GM12878 (cell line): ENCODE measurements around the gene NANOS1. TPM values are rescaled to one million over a fixed set of nuclear protein-coding genes. Genes with fewer than 3 reads are reported as not detected.

Experiments
- ATAC-seq: fragments of 200-7000 bp; cut with Tn5 transposase; 3 replicates; pipeline ENCODE4 v1.9.1; 2020; ENCODE audit warnings: mild to moderate bottlenecking, moderate library complexity
- BruUV-seq: library from RNA; stranded (reverse); fragments of 400-500 nt; replicated peaks from 2 replicates; lab custom pipeline; 2021; lab: Mats Ljungman, UMichigan
- CTCF ChIA-PET: fragments of 300-600 bp; sonication (Branson Sonifier 250); formaldehyde crosslinking; extraction: SDS; loops from one replicate; lab custom pipeline; 2021; ENCODE audit warnings: inconsistent platforms; lab: Yijun Ruan, JAX
- POLR2A ChIA-PET: fragments of 350-600 bp; formaldehyde crosslinking; extraction: SDS; loops from one replicate; lab custom pipeline; 2021; ENCODE audit warnings: inconsistent platforms; lab: Charles Lee
- RAD21 ChIA-PET: fragments of 300-600 bp; sonication (Branson Sonifier 250); formaldehyde crosslinking; loops from one replicate; lab custom pipeline; 2023; ENCODE audit warnings: antibody characterized with exemption; ENCODE audit not compliant: unreplicated experiment; lab: Charles Lee
- SMC1A ChIA-PET: fragments of 300-600 bp; sonication (Branson Sonifier 250); formaldehyde crosslinking; loops from one replicate; lab custom pipeline; 2023; ENCODE audit not compliant: unreplicated experiment, uncharacterized antibody; lab: Charles Lee
- DNase-seq: peaks from one replicate; pipeline ENCODE4 v3.0.0-alpha.2; 2011; ENCODE audit warnings: low read depth, low spot score
- FAIRE-seq: peaks from 3 replicates; lab custom pipeline; 2011; peaks lifted over from hg19 to GRCh38; lab: Jason Lieb, UNC
- H2AFZ ChIP-seq: 2 replicates; pipeline ENCODE4 v1.6.0; 2011; ENCODE audit warnings: low read depth, low read length, control low read depth; ENCODE audit not compliant: control insufficient read depth
- H3K27ac ChIP-seq: 2 replicates; pipeline ENCODE4 v1.5.1; 2011; ENCODE audit warnings: control low read depth; ENCODE audit not compliant: control insufficient read depth, insufficient read depth
- H3K27me3 ChIP-seq, 2 experiments: replicated peaks in 1 of 2; 2 replicates each; pipeline versions ENCODE4 v1.6.0 to v1.6.1; 2011; ENCODE audit warnings: low read length in 1 of 2; ENCODE audit not compliant: control insufficient read depth in 2 of 2, insufficient read depth in 2 of 2
- H3K36me3 ChIP-seq, 2 experiments: 2 replicates each; pipeline ENCODE4 v1.5.1; 2011; ENCODE audit warnings: low read length in 1 of 2; ENCODE audit not compliant: control insufficient read depth in 2 of 2, insufficient read depth in 2 of 2
- H3K4me1 ChIP-seq: 2 replicates; pipeline ENCODE4 v1.6.1; 2011; ENCODE audit warnings: mild to moderate bottlenecking, low read length, moderate library complexity, mixed read lengths; ENCODE audit not compliant: control insufficient read depth, insufficient read depth
- H3K4me2 ChIP-seq: 2 replicates; pipeline ENCODE4 v1.6.0; 2011; ENCODE audit warnings: control low read depth; ENCODE audit not compliant: control insufficient read depth, insufficient read depth
- H3K4me3 ChIP-seq: fragments of 200-600 bp; sonication (generic); 2 replicates; pipeline ENCODE4 v1.5.1; 2016
- H3K79me2 ChIP-seq: 2 replicates; pipeline ENCODE4 v1.6.0; 2011; ENCODE audit warnings: low read length; ENCODE audit not compliant: control insufficient read depth, insufficient read depth
- H3K9ac ChIP-seq: 2 replicates; pipeline ENCODE4 v1.8.0; 2011; ENCODE audit warnings: low read length, control low read depth, mixed read lengths; ENCODE audit not compliant: control insufficient read depth, insufficient read depth
- H3K9me3 ChIP-seq: replicated peaks from 3 replicates; pipeline ENCODE4 v1.5.1; 2011; ENCODE audit warnings: mild to moderate bottlenecking, low read length; ENCODE audit not compliant: control insufficient read depth, insufficient read depth
- H4K20me1 ChIP-seq: 2 replicates; pipeline ENCODE4 v1.6.0; 2011; ENCODE audit not compliant: control insufficient read depth, insufficient read depth
- BHLHE40 ChIP-seq, 2 experiments: fragments of 450-650 bp in 1 of 2; IDR thresholded peaks; 2 replicates each; pipeline ENCODE4 v1.6.1; 2011 to 2017; ENCODE audit warnings: low read depth in 2 of 2, borderline replicate concordance in 1 of 2, improper control_type of control experiment in 1 of 2, low read length in 1 of 2, mild to moderate bottlenecking in 1 of 2
- CBFB ChIP-seq: IDR thresholded peaks from 2 replicates; pipeline ENCODE4 v1.6.1; 2016; ENCODE audit warnings: antibody characterized with exemption, low read depth
- CREB1 ChIP-seq: IDR thresholded peaks from 2 replicates; pipeline ENCODE4 v1.6.1; 2012; ENCODE audit warnings: low read depth, mild to moderate bottlenecking, inconsistent platforms
- KDM1A ChIP-seq: fragments of 200-600 bp; sonication (generic); IDR thresholded peaks from 2 replicates; pipeline ENCODE4 v1.6.1; 2016; ENCODE audit warnings: borderline replicate concordance
- KLF5 ChIP-seq: fragments of 450-650 bp; IDR thresholded peaks from 2 replicates; pipeline ENCODE4 v1.6.1; 2014; ENCODE audit warnings: mild to moderate bottlenecking; ENCODE audit not compliant: partially characterized antibody
- MAX ChIP-seq: IDR thresholded peaks from 2 replicates; pipeline ENCODE4 v1.6.1; 2012; ENCODE audit warnings: low read depth, low read length, improper control_type of control experiment
- MLLT1 ChIP-seq: fragments of 450-650 bp; IDR thresholded peaks from 2 replicates; pipeline ENCODE4 v1.6.1; 2016; ENCODE audit warnings: mild to moderate bottlenecking
- NFYA ChIP-seq: IDR thresholded peaks from 2 replicates; pipeline ENCODE4 v1.6.1; 2011; ENCODE audit warnings: low read depth, mild to moderate bottlenecking, low read length, improper control_type of control experiment, borderline replicate concordance
- SMAD1 ChIP-seq: fragments of 450-650 bp; IDR thresholded peaks from 2 replicates; pipeline ENCODE4 v1.6.1; 2018; ENCODE audit warnings: mild to moderate bottlenecking, low read depth; ENCODE audit not compliant: partially characterized antibody
- SPI1 ChIP-seq: IDR thresholded peaks from 2 replicates; pipeline ENCODE4 v1.6.1; 2011; ENCODE audit warnings: low read depth, mild to moderate bottlenecking, low read length, moderate library complexity, borderline replicate concordance; ENCODE audit not compliant: insufficient read depth
- STAT3 ChIP-seq: IDR thresholded peaks from 2 replicates; pipeline ENCODE4 v1.6.1; 2011; ENCODE audit warnings: low read depth, low read length, improper control_type of control experiment
- SUZ12 ChIP-seq: fragments of 200-600 bp; sonication (generic); IDR thresholded peaks from one replicate; pipeline ENCODE4 v1.6.1; 2018; ENCODE audit warnings: antibody characterized with exemption, mild to moderate bottlenecking; ENCODE audit not compliant: unreplicated experiment
- YBX1 ChIP-seq: fragments of 450-650 bp; IDR thresholded peaks from 2 replicates; pipeline ENCODE4 v1.6.1; 2016; ENCODE audit warnings: antibody characterized with exemption
- WGBS: methylation state at CpG from one replicate; pipeline ENCODE4 v1.1.6; 2016; ENCODE audit warnings: low lambda C conversion rate; ENCODE audit not compliant: insufficient replicate concordance, insufficient coverage; ENCODE audit errors: missing lambda C conversion rate; 5-methylcytosine and 5-hydroxymethylcytosine counted together
- in situ Hi-C: fragments of 300-500 bp; cut with MboI; formaldehyde crosslinking; loops from 9 replicates; pipeline ENCODE4 v1.14.3; 2018; ENCODE audit warnings: mixed read lengths
- intact Hi-C: fragments of 100-400 bp; cut with micrococcal nuclease; formaldehyde crosslinking; loops from one replicate; pipeline ENCODE4 v1.14.2; 2022; ENCODE audit not compliant: unreplicated experiment
- polyA plus RNA-seq, 11 experiments: library from polyadenylated mRNA; depleted of rRNA in 4 of 11; unstranded in 6 of 11; stranded (reverse) in 5 of 11; fragments of >200 nt; fragmentation: Nextera tagmentation in 4 of 11; fragmentation: Illumina TruSeq in 1 of 11; extraction: Ambion mirVana in 4 of 11; extraction: Trizol in 1 of 11; gene quantifications; 1 replicate in 1 of 11; 2 replicates in 10 of 11; pipeline versions ENCODE4 v1.2.1 to v1.2.3, GENCODE V29; 2011 to 2016; ENCODE audit warnings: inconsistent platforms in 2 of 11, missing spikeins in 2 of 11, low read depth in 1 of 11
- total RNA-seq, 4 experiments: library from RNA; depleted of rRNA in 3 of 4; stranded (reverse); fragments of >200 nt in 3 of 4; fragmentation: Illumina TruSeq in 1 of 4; extraction: Trizol in 1 of 4; gene quantifications; 2 replicates each; pipeline versions ENCODE4 v1.2.1 to v1.2.3, GENCODE V29; 2013 to 2021
- TF ChIP-seq, protein P1 (sequence below): fragments of 450-650 bp; IDR thresholded peaks from 2 replicates; pipeline ENCODE4 v1.6.1; 2016; ENCODE audit warnings: mild to moderate bottlenecking, moderate library complexity, borderline replicate concordance

The NANOS1 gene
- total and polyA plus RNA-seq, 10 of the 15 experiments (the other 5 are each of a cell fraction or from before 2014, with no cell fraction given) = 0.03 to 0.55 (median 0.28) TPM; not detected in 2

DNA sequence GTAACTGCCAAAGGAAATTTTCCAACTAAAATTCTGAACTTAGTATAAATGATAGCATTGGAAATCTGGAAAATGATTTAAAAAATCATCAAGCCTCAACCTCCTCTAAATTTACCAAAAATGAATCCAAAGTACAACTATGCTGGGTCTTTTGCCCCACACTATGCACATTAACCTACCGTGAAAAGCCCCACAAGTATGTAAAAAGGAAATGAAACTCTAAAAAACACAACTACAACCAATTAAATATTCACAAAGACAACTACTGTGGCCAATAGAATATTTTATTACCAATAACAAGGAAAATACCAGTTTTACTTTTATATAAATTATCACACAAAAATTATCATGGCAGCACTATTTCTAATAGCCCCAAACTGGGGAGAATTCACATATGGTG, 31.8 kb downstream of the NANOS1 start (continued):
- TF ChIP-seq STAT3 (no peak), SPI1 (peak; percentile 74; the same call in 1 of the 2 replicates), KLF5 (no peak), SMAD1 (no peak)

GRCh38 chr10:119061926-119062325, 32.4 kb downstream of the NANOS1 start:
- no peak overlapping the region for H3K9ac ChIP-seq
- 74% methylated on average over 2 of the region's 2 CpGs for WGBS
- no peaks in the 10 kb centered on the region for H3K9me3 ChIP-seq
- ATAC-seq (peak; percentile 14), DNase-seq (no peak), FAIRE-seq (peak; percentile 72)
- H3K27ac ChIP-seq = no peak overlapping the region
- H4K20me1 ChIP-seq = peaks cover 2% of the 10 kb centered on the region; the same call in 1 of the 2 replicates
- H3K4me1 ChIP-seq = peaks cover 7% of the 10 kb centered on the region; the same call in 1 of the 2 replicates
- POLR2A ChIA-PET = no interaction called here
- in situ Hi-C loops (no loop called here), intact Hi-C loops (no loop called here)
- H3K4me2 ChIP-seq = peak overlapping the region; percentile 11
- SMC1A ChIA-PET = interaction anchor here (0.9 to 1.7 kb wide), 3 partner anchors 8 to 103 kb away, joined by 3 to 4 read pairs (median 3); no protein-coding TSS in a partner anchor
- no TSS peak for BruUV-seq
- no peaks in the 10 kb centered on the region for H3K27me3 ChIP-seq
- CTCF ChIA-PET = interaction anchor here (0.5 kb wide), 1 partner anchor 744 kb away, joined by 3 read pairs; no protein-coding TSS in a partner anchor
- peaks cover 18 to 63% of the 10 kb centered on the region in 2 experiments for H3K36me3 ChIP-seq
- H2AFZ ChIP-seq = no peak overlapping the region
- peaks cover 22% of the 10 kb centered on the region for H3K79me2 ChIP-seq
- RAD21 ChIA-PET = interaction anchor here (2.1 kb wide), 1 partner anchor 137 kb away, joined by 5 read pairs; no protein-coding TSS in a partner anchor
- H3K4me3 ChIP-seq = no peak overlapping the region
- TF ChIP-seq KDM1A = no peak
- TF ChIP-seq, protein P1, sequence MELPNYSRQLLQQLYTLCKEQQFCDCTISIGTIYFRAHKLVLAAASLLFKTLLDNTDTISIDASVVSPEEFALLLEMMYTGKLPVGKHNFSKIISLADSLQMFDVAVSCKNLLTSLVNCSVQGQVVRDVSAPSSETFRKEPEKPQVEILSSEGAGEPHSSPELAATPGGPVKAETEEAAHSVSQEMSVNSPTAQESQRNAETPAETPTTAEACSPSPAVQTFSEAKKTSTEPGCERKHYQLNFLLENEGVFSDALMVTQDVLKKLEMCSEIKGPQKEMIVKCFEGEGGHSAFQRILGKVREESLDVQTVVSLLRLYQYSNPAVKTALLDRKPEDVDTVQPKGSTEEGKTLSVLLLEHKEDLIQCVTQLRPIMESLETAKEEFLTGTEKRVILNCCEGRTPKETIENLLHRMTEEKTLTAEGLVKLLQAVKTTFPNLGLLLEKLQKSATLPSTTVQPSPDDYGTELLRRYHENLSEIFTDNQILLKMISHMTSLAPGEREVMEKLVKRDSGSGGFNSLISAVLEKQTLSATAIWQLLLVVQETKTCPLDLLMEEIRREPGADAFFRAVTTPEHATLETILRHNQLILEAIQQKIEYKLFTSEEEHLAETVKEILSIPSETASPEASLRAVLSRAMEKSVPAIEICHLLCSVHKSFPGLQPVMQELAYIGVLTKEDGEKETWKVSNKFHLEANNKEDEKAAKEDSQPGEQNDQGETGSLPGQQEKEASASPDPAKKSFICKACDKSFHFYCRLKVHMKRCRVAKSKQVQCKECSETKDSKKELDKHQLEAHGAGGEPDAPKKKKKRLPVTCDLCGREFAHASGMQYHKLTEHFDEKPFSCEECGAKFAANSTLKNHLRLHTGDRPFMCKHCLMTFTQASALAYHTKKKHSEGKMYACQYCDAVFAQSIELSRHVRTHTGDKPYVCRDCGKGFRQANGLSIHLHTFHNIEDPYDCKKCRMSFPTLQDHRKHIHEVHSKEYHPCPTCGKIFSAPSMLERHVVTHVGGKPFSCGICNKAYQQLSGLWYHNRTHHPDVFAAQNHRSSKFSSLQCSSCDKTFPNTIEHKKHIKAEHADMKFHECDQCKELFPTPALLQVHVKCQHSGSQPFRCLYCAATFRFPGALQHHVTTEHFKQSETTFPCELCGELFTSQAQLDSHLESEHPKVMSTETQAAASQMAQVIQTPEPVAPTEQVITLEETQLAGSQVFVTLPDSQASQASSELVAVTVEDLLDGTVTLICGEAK = no peak
- no peak for TF ChIP-seq NFYA
- TF ChIP-seq SUZ12 = no peak
- no peak for TF ChIP-seq CBFB
- TF ChIP-seq YBX1 = no peak
- no peak for TF ChIP-seq MAX
- no peak for TF ChIP-seq CREB1
- TF ChIP-seq BHLHE40 (IDR thresholded peaks at IDR 0.05; ENCODE audit: borderline replicate concordance in 1 of 2, low read depth in 2 of 2, low read length in 1 of 2) = no peak
- no peak for TF ChIP-seq STAT3
- TF ChIP-seq MLLT1 = no peak
